ENCODE measurements around the gene DYNLT2.

DYNLT2 gene

DNA sequence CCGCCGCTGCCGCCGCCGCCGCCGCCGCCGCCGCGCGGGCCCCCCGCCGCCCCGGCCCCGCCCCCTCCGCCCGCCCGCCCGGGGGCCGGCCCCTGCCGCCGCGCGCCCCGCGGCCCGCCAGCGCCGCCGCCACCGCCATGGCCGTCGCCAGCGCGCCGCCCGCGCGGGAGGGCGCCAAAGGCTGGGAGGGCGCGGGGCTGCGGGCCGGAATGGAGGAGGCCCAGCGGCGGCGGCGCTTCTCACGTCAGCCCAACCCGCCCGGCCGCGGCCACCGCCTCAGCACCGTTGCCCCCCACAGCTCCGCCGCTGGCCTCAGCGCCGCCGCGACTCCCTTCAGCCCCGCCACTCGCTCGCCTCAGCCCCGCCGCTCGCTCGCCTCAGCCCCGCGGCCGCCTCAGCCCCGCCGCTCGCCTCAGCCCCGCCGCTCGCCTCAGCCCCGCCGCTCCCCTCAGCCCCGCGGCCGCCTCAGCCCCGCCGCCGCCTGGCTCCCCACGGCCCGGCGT lies 27.3 kb downstream of the DYNLT2 start:
- peak; percentile 37 for DNase-seq (ENCODE audit: low read depth)
- TF ChIP-seq, protein P1, sequence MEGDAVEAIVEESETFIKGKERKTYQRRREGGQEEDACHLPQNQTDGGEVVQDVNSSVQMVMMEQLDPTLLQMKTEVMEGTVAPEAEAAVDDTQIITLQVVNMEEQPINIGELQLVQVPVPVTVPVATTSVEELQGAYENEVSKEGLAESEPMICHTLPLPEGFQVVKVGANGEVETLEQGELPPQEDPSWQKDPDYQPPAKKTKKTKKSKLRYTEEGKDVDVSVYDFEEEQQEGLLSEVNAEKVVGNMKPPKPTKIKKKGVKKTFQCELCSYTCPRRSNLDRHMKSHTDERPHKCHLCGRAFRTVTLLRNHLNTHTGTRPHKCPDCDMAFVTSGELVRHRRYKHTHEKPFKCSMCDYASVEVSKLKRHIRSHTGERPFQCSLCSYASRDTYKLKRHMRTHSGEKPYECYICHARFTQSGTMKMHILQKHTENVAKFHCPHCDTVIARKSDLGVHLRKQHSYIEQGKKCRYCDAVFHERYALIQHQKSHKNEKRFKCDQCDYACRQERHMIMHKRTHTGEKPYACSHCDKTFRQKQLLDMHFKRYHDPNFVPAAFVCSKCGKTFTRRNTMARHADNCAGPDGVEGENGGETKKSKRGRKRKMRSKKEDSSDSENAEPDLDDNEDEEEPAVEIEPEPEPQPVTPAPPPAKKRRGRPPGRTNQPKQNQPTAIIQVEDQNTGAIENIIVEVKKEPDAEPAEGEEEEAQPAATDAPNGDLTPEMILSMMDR (IDR thresholded peaks at IDR 0.05; ENCODE audit: insufficient read depth, low read depth, low read length, missing control alignments) = no peak
- peak overlapping the region; percentile 22 for H3K4me3 ChIP-seq (ENCODE audit: low read length)

- peak; percentile 49 for DNase-seq (ENCODE audit: low read depth)
Measured at GRCh38 chr6:169723200-169723909, 28.0 kb downstream of the DYNLT2 start.

DNA sequence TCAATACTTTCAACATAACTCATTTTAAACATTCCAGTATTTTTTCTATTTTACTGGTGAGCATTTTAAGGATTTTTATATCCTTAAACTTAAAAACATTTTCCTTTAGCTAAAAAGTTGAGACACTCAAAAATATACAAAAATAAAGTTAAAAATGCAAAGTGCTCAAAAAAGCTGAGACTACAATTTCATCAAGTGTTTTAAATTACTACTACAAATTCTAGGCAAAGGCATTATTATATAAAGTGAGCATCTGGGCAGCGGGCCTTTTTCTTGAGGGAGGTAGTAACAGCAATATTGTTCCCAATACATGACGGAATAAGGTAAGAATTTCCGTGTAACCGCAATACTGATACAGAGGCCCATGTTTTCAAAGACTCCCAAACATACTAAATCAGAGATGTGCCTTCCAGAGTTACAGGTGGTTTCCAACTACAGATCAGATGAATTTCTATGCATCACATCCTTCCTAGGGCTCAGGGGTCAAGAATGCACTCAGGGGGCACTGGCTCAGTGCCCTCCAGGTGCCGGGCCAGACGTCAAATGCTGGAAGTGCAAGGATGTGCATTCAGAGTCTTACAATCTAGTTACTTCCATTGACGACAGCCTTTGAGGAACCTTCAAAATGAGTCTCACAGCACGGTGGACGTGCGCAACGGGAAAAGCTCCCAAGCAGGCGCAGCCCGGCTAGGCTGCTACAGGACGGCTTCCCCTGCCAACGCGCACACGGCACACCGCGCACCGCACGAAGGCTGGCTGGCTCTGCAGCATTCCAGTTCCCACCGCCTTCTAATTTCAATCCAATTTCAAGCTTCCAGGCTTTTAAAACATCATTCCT lies 28.8 kb downstream of the DYNLT2 start:
- peak overlapping the region; percentile 59 for H3K4me3 ChIP-seq (ENCODE audit: low read length)
- TF ChIP-seq, protein P1 (IDR thresholded peaks at IDR 0.05; ENCODE audit: insufficient read depth, low read depth, low read length, missing control alignments) = no peak
- DNase-seq (ENCODE audit: low read depth) = peak; percentile 62

More at GRCh38 chr6:169723200-169723909, 28.0 kb downstream of the DYNLT2 start:
- TF ChIP-seq, protein P1 (IDR thresholded peaks at IDR 0.05; ENCODE audit: insufficient read depth, low read depth, low read length, missing control alignments) = no peak
- peak overlapping the region; percentile 59 for H3K4me3 ChIP-seq (ENCODE audit: low read length)

GRCh38 chr6:169720207-169720855 lies 31.0 kb downstream of the DYNLT2 start:
- H3K4me3 ChIP-seq (ENCODE audit: low read length) = no peak overlapping the region
- DNase-seq (ENCODE audit: low read depth) = no peak
- TF ChIP-seq, protein P1 (IDR thresholded peaks at IDR 0.05; ENCODE audit: insufficient read depth, low read depth, low read length, missing control alignments) = peak; percentile 24

DNA sequence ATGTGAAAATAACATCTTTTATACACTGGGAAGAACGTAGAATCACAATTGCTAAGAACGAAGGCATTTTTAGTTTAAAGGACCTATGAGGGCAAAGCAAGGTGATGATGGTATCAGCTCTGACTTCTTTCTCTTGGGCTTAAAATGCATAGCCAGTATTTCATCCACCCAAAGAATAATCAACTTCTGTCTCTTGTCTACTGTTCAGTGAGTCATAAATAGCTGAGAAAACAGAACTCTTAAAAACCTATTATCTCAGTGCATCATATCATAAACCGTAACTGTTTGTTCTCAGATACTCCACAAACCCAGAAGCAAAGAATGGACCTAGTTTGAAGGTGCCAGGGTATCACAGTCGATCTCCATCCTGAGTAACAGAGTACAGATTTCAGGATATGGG lies 32.3 kb downstream of the DYNLT2 start:
- DNase-seq (ENCODE audit: low read depth) = no peak
- H3K4me3 ChIP-seq (ENCODE audit: low read length) = no peak overlapping the region
- TF ChIP-seq, protein P1 (IDR thresholded peaks at IDR 0.05; ENCODE audit: insufficient read depth, low read depth, low read length, missing control alignments) = no peak

DNA sequence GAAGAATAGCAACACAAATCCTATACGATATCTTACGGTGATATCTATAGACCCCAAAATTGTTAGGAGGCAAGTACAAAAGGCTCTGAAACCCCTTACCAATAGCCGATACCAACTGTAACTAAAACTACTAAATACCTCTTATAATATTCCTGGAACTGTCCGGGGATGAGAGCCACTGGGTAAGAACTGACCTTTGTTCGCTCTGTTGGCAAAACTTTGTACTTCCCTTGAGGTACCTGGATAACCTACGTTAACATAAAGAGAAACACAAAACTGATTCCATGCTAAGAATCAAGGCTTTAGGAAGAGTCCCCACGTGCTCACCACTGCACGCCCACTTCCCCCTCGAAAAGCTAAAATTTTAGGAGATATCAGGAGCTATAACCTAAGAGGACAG lies 36.8 kb downstream of the DYNLT2 start:
- no peak for DNase-seq (ENCODE audit: low read depth)
- TF ChIP-seq, protein P1 (IDR thresholded peaks at IDR 0.05; ENCODE audit: insufficient read depth, low read depth, low read length, missing control alignments) = no peak

More for the DNA sequence above, 36.8 kb downstream of the DYNLT2 start:
- no peak overlapping the region for H3K4me3 ChIP-seq (ENCODE audit: low read length)
